Measurements from ENCODE around the gene SMPD3. TPM values are rescaled to one million over a fixed set of nuclear protein-coding genes. Genes with fewer than 3 reads are reported as not detected.

SMPD3 gene
- total RNA-seq, 2 experiments from 2014 or later: 0.89 to 1.1 TPM

DNA sequence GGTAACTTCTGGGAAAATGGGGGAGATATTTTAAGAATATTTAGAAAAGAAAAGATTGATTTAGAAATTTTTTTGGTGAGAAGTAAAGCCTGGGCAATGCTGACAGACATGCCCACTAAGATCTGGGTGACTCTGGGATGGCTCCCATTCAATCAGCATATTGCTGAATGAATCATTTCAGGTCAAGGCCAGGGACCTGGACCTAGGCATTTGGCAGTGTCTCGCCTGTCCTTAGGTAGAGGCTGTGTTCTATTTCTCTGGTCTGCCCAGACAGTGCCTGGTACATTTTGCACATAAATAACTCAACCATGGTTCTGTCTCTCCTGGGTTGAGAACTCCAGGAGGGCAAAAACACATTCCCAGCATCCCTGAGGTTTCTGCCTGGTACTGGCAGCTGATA is 39.9 kb downstream of the SMPD3 start:
- no peaks in the 10 kb centered on the region for H3K27me3 ChIP-seq (ENCODE audit: control insufficient read depth in 1 of 2, insufficient read depth in 2 of 2, low read length in 2 of 2)
- no peaks in the 10 kb centered on the region for H3K36me3 Mint-ChIP-seq (ENCODE audit: low read depth)
- ChIA-PET POLR2A (interaction anchor here (2.4 kb wide), 1 partner anchor 9 kb away, joined by 13 read pairs; no protein-coding TSS in a partner anchor), CTCF (interaction anchor here (1.2 to 1.5 kb wide), 2 partner anchors 9 to 10 kb away, joined by 3 read pairs; no protein-coding TSS in a partner anchor)
- intact Hi-C loops (cut with DNase I, micrococcal nuclease): no loop called here
- DNase-seq (no peak), ATAC-seq (ENCODE audit: poor library complexity) (no peak)
- H3K27me3 Mint-ChIP-seq: no peaks in the 10 kb centered on the region
- peaks cover 18% of the 10 kb centered on the region for H3K4me1 ChIP-seq (ENCODE audit: insufficient read depth, low read length)
- H3K36me3 ChIP-seq (ENCODE audit: insufficient read depth, low read length): no peaks in the 10 kb centered on the region
- TF ChIP-seq, protein P1, sequence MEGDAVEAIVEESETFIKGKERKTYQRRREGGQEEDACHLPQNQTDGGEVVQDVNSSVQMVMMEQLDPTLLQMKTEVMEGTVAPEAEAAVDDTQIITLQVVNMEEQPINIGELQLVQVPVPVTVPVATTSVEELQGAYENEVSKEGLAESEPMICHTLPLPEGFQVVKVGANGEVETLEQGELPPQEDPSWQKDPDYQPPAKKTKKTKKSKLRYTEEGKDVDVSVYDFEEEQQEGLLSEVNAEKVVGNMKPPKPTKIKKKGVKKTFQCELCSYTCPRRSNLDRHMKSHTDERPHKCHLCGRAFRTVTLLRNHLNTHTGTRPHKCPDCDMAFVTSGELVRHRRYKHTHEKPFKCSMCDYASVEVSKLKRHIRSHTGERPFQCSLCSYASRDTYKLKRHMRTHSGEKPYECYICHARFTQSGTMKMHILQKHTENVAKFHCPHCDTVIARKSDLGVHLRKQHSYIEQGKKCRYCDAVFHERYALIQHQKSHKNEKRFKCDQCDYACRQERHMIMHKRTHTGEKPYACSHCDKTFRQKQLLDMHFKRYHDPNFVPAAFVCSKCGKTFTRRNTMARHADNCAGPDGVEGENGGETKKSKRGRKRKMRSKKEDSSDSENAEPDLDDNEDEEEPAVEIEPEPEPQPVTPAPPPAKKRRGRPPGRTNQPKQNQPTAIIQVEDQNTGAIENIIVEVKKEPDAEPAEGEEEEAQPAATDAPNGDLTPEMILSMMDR (IDR thresholded peaks at IDR 0.05): no peak
- no peak overlapping the region for H3K4me3 ChIP-seq (ENCODE audit: low read length)
- no peaks in the 10 kb centered on the region for H3K9me3 ChIP-seq (ENCODE audit: control insufficient read depth in 1 of 2, insufficient read depth in 1 of 2, low read length in 2 of 2)
- H3K4me3 Mint-ChIP-seq: no peak overlapping the region
- H3K9me3 Mint-ChIP-seq: no peaks in the 10 kb centered on the region
- no peak overlapping the region for H3K27ac ChIP-seq (ENCODE audit: low read depth in 1 of 2, low read length in 2 of 2)
- no peak overlapping the region for H3K27ac Mint-ChIP-seq
- H3K4me1 Mint-ChIP-seq (ENCODE audit: low read depth): peaks cover 3% of the 10 kb centered on the region

DNA sequence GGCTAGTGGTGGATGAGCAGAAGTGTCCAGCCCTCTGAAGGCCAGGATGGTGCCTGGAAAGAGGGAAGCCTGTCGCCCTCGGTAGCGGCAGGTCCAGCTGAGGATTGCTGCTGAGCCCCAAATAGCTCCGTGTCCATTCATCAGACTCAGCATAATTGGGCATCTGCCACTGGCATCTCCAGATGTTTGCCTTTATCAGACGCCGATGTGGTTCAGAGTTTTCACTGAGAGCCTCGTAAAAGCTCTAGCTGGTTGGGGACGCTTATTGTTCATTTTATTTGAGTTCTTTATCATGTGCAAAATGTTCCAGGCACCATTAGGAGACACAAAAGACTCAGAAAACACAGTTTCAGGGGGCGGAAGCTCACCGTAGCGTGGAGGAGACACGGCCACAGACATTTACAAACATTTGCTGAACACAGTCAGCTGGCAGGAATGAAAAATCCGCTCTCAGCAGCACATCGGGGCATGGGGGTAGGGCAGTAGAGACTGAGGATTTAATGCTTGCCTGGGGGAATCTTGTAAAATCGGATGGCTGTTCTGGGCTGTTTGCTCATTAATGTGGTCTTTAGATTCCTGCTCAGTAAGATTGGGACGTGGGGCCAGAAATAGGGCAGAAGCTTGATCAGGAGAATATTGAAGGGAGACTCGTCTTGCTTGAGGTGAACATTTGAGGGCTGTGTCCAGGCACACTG is 41.7 kb downstream of the SMPD3 start:
- Mint-ChIP-seq H3K36me3 (ENCODE audit: low read depth) (no peaks in the 10 kb centered on the region), H3K9me3 (no peaks in the 10 kb centered on the region), H3K27me3 (no peaks in the 10 kb centered on the region), H3K4me1 (ENCODE audit: low read depth) (peaks cover 15% of the 10 kb centered on the region), H3K27ac (no peak overlapping the region), H3K4me3 (no peak overlapping the region)
- peaks cover 14% of the 10 kb centered on the region for H3K4me1 ChIP-seq (ENCODE audit: insufficient read depth, low read length)
- DNase-seq (no peak), ATAC-seq (ENCODE audit: poor library complexity) (no peak)
- intact Hi-C loops (cut with DNase I, micrococcal nuclease): no loop called here
- CTCF ChIA-PET: interaction anchor here (1.3 to 1.5 kb wide), 2 partner anchors 10 to 11 kb away, joined by 3 to 4 read pairs; no protein-coding TSS in a partner anchor
- no peak overlapping the region for H3K27ac ChIP-seq (ENCODE audit: low read depth in 1 of 2, low read length in 2 of 2)
- H3K9me3 ChIP-seq (ENCODE audit: control insufficient read depth in 1 of 2, insufficient read depth in 1 of 2, low read length in 2 of 2): no peaks in the 10 kb centered on the region
- no peak overlapping the region for H3K4me3 ChIP-seq (ENCODE audit: low read length)
- no peaks in the 10 kb centered on the region for H3K27me3 ChIP-seq (ENCODE audit: control insufficient read depth in 1 of 2, insufficient read depth in 2 of 2, low read length in 2 of 2)
- TF ChIP-seq, protein P1 (IDR thresholded peaks at IDR 0.05): no peak
- POLR2A ChIA-PET: interaction anchor here (0.5 to 2.4 kb wide), 3 partner anchors 11 to 51 kb away, joined by 3 to 13 read pairs (median 4); no protein-coding TSS in a partner anchor
- H3K36me3 ChIP-seq (ENCODE audit: insufficient read depth, low read length): no peaks in the 10 kb centered on the region

DNA sequence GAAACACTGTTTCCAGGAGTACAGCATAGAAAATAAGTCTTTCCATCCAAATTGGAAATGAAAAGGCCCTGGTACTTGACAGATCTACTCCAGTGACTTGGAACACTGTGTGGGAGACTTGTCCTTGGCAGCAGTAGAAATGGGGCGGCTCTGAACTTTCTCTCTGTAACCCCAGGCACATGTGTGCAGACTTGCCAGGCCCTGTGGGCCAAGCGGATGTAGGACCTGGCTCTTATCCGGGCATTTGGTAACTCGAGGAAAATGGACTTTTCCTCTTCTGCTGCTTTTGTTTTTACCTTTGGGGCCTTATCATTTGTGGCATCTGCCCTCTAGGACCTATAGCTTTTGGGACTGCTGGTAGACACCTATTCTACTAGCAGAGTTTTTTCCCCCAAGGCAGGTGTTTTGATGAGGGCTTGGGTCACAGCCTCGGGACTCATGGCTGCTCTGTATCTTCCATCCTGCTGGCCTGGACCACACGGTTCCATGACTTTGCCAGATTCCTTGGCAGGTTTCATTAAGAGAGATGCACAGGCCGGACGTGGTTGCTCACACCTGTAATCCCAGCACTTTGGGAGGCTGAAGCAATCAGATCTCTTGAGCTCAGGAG is 43.5 kb downstream of the SMPD3 start:
- H3K4me1 ChIP-seq (ENCODE audit: insufficient read depth, low read length): peaks cover 21% of the 10 kb centered on the region
- ATAC-seq (ENCODE audit: poor library complexity) (no peak), DNase-seq (no peak)
- POLR2A ChIA-PET: interaction anchor here (1.4 kb wide), 1 partner anchor 12 kb away, joined by 3 read pairs; no protein-coding TSS in a partner anchor
- no peak overlapping the region for H3K4me3 ChIP-seq (ENCODE audit: low read length)
- no peaks in the 10 kb centered on the region for H3K27me3 ChIP-seq (ENCODE audit: control insufficient read depth in 1 of 2, insufficient read depth in 2 of 2, low read length in 2 of 2)
- Mint-ChIP-seq H3K4me1 (ENCODE audit: low read depth) (peaks cover 30% of the 10 kb centered on the region), H3K36me3 (ENCODE audit: low read depth) (no peaks in the 10 kb centered on the region), H3K27ac (no peak overlapping the region), H3K9me3 (no peaks in the 10 kb centered on the region), H3K4me3 (no peak overlapping the region), H3K27me3 (no peaks in the 10 kb centered on the region)
- TF ChIP-seq, protein P1 (IDR thresholded peaks at IDR 0.05): no peak
- H3K27ac ChIP-seq (ENCODE audit: low read depth in 1 of 2, low read length in 2 of 2): no peak overlapping the region
- no peaks in the 10 kb centered on the region for H3K9me3 ChIP-seq (ENCODE audit: control insufficient read depth in 1 of 2, insufficient read depth in 1 of 2, low read length in 2 of 2)
- H3K36me3 ChIP-seq (ENCODE audit: insufficient read depth, low read length): no peaks in the 10 kb centered on the region
- CTCF ChIA-PET: no interaction called here
- intact Hi-C loops (cut with DNase I, micrococcal nuclease): loop anchor here (5.0 kb wide), 3 partner anchors 32 to 117 kb away; no protein-coding TSS in a partner anchor
